Activated CD4-positive, alpha-beta T cell treated with anti-CD3 and anti-CD28 coated beads for 36 hours (primary cell): Measurements from ENCODE around the gene C14orf132. TPM values are rescaled to one million over a fixed set of nuclear protein-coding genes. Genes with fewer than 3 reads are reported as not detected.

Experiments used
- total RNA-seq, 2 experiments: library from RNA; stranded (reverse); gene quantifications; one replicate each; pipeline ENCODE4 v1.2.3, GENCODE V29; 2021

Gene C14orf132
- total RNA-seq, 2 experiments from 2014 or later = 4.1 to 4.3 TPM

Other genes starting within 250 kb of the C14orf132 start
- not detected for gene TUNAR, start 162.5 kb upstream of the C14orf132 start, total RNA-seq
- not detected for gene BDKRB2, start 165.5 kb downstream of the C14orf132 start, total RNA-seq
- not detected for gene BDKRB1, start 216.8 kb downstream of the C14orf132 start, total RNA-seq